ENCODE measurements around the gene BLVRB.

DNA sequence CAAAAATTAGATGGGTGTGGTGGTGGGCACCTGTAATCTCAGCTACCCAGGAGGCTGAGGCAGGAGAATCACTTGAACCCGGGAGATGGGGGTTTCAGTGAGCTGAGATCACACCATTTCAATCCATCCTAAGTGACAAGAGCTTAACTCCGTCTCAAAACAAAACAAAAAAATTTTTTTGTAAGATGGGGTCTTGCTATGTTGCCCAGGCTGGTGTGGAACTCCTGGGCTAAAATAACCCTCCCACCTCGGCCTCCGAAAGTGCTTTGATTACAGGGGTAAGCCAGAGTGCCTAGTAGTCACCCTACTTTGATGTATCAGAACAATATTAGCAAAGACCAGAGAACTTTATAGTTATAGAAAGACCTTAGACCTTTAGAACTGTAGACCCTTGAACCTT is 9.2 kb upstream of the BLVRB start:
- TF ChIP-seq NR3C1 (CRISPR knock-in tag; conservative IDR thresholded peaks at IDR 0.05; ENCODE audit: low read depth) (no peak), IRF2 (CRISPR knock-in tag; IDR thresholded peaks at IDR 0.05; ENCODE audit: borderline replicate concordance, low read depth) (no peak), HMGA2 (CRISPR knock-in tag; IDR thresholded peaks at IDR 0.05) (no peak), ETV6 (CRISPR knock-in tag; IDR thresholded peaks at IDR 0.05) (no peak), FOXJ3 (CRISPR knock-in tag; IDR thresholded peaks at IDR 0.05; ENCODE audit: borderline replicate concordance) (no peak), ZNF121 (CRISPR knock-in tag; IDR thresholded peaks at IDR 0.05) (no peak), ELF4 (CRISPR knock-in tag; IDR thresholded peaks at IDR 0.05; ENCODE audit: low read depth) (no peak), TEAD4 (CRISPR knock-in tag; IDR thresholded peaks at IDR 0.05) (no peak)
- TF ChIP-seq, protein P1, sequence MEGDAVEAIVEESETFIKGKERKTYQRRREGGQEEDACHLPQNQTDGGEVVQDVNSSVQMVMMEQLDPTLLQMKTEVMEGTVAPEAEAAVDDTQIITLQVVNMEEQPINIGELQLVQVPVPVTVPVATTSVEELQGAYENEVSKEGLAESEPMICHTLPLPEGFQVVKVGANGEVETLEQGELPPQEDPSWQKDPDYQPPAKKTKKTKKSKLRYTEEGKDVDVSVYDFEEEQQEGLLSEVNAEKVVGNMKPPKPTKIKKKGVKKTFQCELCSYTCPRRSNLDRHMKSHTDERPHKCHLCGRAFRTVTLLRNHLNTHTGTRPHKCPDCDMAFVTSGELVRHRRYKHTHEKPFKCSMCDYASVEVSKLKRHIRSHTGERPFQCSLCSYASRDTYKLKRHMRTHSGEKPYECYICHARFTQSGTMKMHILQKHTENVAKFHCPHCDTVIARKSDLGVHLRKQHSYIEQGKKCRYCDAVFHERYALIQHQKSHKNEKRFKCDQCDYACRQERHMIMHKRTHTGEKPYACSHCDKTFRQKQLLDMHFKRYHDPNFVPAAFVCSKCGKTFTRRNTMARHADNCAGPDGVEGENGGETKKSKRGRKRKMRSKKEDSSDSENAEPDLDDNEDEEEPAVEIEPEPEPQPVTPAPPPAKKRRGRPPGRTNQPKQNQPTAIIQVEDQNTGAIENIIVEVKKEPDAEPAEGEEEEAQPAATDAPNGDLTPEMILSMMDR (IDR thresholded peaks at IDR 0.05), result no peak
- TF ChIP-seq, protein P2, sequence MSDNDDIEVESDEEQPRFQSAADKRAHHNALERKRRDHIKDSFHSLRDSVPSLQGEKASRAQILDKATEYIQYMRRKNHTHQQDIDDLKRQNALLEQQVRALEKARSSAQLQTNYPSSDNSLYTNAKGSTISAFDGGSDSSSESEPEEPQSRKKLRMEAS (CRISPR knock-in tag; IDR thresholded peaks at IDR 0.05), result no peak
- TF ChIP-seq, protein P3, sequence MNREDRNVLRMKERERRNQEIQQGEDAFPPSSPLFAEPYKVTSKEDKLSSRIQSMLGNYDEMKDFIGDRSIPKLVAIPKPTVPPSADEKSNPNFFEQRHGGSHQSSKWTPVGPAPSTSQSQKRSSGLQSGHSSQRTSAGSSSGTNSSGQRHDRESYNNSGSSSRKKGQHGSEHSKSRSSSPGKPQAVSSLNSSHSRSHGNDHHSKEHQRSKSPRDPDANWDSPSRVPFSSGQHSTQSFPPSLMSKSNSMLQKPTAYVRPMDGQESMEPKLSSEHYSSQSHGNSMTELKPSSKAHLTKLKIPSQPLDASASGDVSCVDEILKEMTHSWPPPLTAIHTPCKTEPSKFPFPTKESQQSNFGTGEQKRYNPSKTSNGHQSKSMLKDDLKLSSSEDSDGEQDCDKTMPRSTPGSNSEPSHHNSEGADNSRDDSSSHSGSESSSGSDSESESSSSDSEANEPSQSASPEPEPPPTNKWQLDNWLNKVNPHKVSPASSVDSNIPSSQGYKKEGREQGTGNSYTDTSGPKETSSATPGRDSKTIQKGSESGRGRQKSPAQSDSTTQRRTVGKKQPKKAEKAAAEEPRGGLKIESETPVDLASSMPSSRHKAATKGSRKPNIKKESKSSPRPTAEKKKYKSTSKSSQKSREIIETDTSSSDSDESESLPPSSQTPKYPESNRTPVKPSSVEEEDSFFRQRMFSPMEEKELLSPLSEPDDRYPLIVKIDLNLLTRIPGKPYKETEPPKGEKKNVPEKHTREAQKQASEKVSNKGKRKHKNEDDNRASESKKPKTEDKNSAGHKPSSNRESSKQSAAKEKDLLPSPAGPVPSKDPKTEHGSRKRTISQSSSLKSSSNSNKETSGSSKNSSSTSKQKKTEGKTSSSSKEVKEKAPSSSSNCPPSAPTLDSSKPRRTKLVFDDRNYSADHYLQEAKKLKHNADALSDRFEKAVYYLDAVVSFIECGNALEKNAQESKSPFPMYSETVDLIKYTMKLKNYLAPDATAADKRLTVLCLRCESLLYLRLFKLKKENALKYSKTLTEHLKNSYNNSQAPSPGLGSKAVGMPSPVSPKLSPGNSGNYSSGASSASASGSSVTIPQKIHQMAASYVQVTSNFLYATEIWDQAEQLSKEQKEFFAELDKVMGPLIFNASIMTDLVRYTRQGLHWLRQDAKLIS (CRISPR knock-in tag; IDR thresholded peaks at IDR 0.05; ENCODE audit: borderline replicate concordance), result no peak
